Smooth muscle cell (in vitro differentiated cells): ENCODE results near the gene OPN4. TPM values are rescaled to one million over a fixed set of nuclear protein-coding genes. Genes with fewer than 3 reads are reported as not detected.

Experiments used
- DNase-seq: peaks from one replicate; lab custom pipeline; 2025; ENCODE audit not compliant: unreplicated experiment; lab: John Stamatoyannopoulos, UW
- H2AFZ ChIP-seq: fragments of 200-600 bp; sonication (generic); 2 replicates; pipeline ENCODE4 v1.6.0; 2016; ENCODE audit warnings: antibody characterized with exemption, low read depth, mild to moderate bottlenecking
- H3F3A ChIP-seq: fragments of 200-600 bp; sonication (generic); 2 replicates; pipeline ENCODE4 v1.6.0; 2017; ENCODE audit warnings: antibody characterized with exemption, low read depth
- H3K27ac ChIP-seq: fragments of 200-600 bp; sonication (generic); 2 replicates; pipeline ENCODE4 v1.5.1; 2016; ENCODE audit warnings: low read depth, mild to moderate bottlenecking
- H3K27me3 ChIP-seq: fragments of 200-600 bp; sonication (generic); 2 replicates; pipeline ENCODE4 v1.6.1; 2016; ENCODE audit warnings: low read depth, mild to moderate bottlenecking
- H3K36me3 ChIP-seq: fragments of 200-600 bp; sonication (generic); 2 replicates; pipeline ENCODE4 v1.5.1; 2016; ENCODE audit warnings: low read depth
- H3K4me1 ChIP-seq: fragments of 200-600 bp; sonication (generic); 2 replicates; pipeline ENCODE4 v1.5.1; 2016; ENCODE audit warnings: low read depth
- H3K4me2 ChIP-seq: fragments of 200-600 bp; sonication (generic); 2 replicates; pipeline ENCODE4 v1.6.0; 2016; ENCODE audit warnings: mild to moderate bottlenecking
- H3K4me3 ChIP-seq: fragments of 200-600 bp; sonication (generic); 2 replicates; pipeline ENCODE4 v1.5.1; 2016; ENCODE audit warnings: mild to moderate bottlenecking
- H3K79me2 ChIP-seq: fragments of 200-600 bp; sonication (generic); 2 replicates; pipeline ENCODE4 v1.6.0; 2016; ENCODE audit warnings: low read depth, mild to moderate bottlenecking
- H3K9ac ChIP-seq: fragments of 200-600 bp; sonication (generic); 2 replicates; pipeline ENCODE4 v1.6.0; 2016; ENCODE audit warnings: low read depth
- H3K9me3 ChIP-seq: fragments of 200-600 bp; sonication (generic); replicated peaks from 2 replicates; pipeline ENCODE4 v1.5.1; 2016; ENCODE audit warnings: low read depth
- H4K20me1 ChIP-seq: fragments of 200-600 bp; sonication (generic); 2 replicates; pipeline ENCODE4 v1.6.0; 2016; ENCODE audit warnings: low read depth
- WGBS: methylation state at CpG from one replicate; pipeline ENCODE4 v1.1.7; 2016; ENCODE audit warnings: low lambda C conversion rate; 5-methylcytosine and 5-hydroxymethylcytosine counted together
- polyA plus RNA-seq: library from polyadenylated mRNA; unstranded; fragments of >200 nt; fragmentation: Nextera tagmentation; extraction: Ambion mirVana; gene quantifications from 2 replicates; pipeline ENCODE4 v1.2.1, GENCODE V29; 2016
- total RNA-seq: library from RNA; depleted of rRNA; stranded (reverse); fragments of >200 nt; gene quantifications from 2 replicates; pipeline ENCODE4 v1.2.3, GENCODE V29; 2014
- TF ChIP-seq, protein P1 (sequence below): fragments of 200-600 bp; sonication (generic); IDR thresholded peaks from 2 replicates; pipeline ENCODE4 v1.5.1; 2017; ENCODE audit warnings: borderline replicate concordance, mild to moderate bottlenecking, antibody characterized with exemption; ENCODE audit not compliant: insufficient read depth, poor library complexity, severe bottlenecking

The OPN4 gene
- total and polyA plus RNA-seq, 2 experiments from 2014 or later = not detected

DNA sequence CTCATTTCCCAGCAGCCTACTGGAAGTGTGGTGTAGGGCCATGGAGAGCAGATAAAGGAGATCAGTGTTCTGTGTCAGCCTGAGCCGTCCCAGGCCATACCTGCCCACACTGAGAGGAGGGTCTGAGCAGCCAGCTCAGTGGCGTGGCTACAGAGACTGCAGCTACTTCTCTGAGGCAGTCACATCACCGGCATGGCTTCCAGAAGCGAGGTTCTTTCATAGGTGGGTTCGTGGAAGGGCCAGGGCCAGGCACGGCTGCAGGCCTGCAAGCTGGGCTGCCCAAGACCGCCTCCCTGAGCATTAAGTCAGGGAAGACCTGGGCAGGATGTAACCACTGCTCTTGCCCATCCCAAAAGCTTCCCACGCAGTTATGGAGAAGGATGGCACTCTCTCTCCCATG, 48.8 kb downstream of the OPN4 start:
- no peak overlapping the region for H3K9ac ChIP-seq
- H3F3A ChIP-seq = no peaks in the 10 kb centered on the region
- H3K9me3 ChIP-seq = no peaks in the 10 kb centered on the region
- WGBS = 92% methylated on average over 8 of the region's 8 CpGs
- no peaks in the 10 kb centered on the region for H4K20me1 ChIP-seq
- no peaks in the 10 kb centered on the region for H3K4me1 ChIP-seq
- no peak overlapping the region for H3K4me2 ChIP-seq
- no peaks in the 10 kb centered on the region for H3K36me3 ChIP-seq
- no peaks in the 10 kb centered on the region for H3K79me2 ChIP-seq
- no peak overlapping the region for H3K27ac ChIP-seq
- H2AFZ ChIP-seq = no peak overlapping the region
- no peak overlapping the region for H3K4me3 ChIP-seq
- DNase-seq = no peak
- TF ChIP-seq, protein P1, sequence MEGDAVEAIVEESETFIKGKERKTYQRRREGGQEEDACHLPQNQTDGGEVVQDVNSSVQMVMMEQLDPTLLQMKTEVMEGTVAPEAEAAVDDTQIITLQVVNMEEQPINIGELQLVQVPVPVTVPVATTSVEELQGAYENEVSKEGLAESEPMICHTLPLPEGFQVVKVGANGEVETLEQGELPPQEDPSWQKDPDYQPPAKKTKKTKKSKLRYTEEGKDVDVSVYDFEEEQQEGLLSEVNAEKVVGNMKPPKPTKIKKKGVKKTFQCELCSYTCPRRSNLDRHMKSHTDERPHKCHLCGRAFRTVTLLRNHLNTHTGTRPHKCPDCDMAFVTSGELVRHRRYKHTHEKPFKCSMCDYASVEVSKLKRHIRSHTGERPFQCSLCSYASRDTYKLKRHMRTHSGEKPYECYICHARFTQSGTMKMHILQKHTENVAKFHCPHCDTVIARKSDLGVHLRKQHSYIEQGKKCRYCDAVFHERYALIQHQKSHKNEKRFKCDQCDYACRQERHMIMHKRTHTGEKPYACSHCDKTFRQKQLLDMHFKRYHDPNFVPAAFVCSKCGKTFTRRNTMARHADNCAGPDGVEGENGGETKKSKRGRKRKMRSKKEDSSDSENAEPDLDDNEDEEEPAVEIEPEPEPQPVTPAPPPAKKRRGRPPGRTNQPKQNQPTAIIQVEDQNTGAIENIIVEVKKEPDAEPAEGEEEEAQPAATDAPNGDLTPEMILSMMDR = no peak
- H3K27me3 ChIP-seq = no peaks in the 10 kb centered on the region

DNA sequence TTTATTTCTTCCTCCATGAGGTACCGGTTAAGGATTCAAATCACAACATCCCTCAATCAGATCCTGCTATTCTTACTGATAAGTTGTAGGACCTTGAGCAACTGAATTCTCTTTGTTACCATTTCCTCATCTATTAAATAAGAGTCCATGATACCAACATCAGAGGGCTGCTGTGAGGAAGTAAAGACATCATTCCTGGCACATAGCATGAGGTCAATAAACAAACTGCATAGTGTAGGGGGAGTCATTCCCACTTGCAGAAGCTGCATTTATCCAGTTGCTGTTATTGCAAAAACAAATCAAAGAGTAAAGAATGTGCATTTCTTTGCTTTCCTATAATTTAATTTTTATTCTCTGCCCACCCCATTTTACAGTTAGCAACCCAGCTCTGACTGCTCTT, 50.8 kb downstream of the OPN4 start:
- DNase-seq = no peak
- Histone ChIP-seq H3K27ac (no peak overlapping the region), H2AFZ (no peak overlapping the region), H3K79me2 (no peaks in the 10 kb centered on the region), H3K9me3 (no peaks in the 10 kb centered on the region), H3K27me3 (no peaks in the 10 kb centered on the region), H3F3A (no peaks in the 10 kb centered on the region), H3K4me2 (no peak overlapping the region), H3K4me3 (no peak overlapping the region), H3K9ac (no peak overlapping the region), H4K20me1 (no peaks in the 10 kb centered on the region), H3K4me1 (no peaks in the 10 kb centered on the region), H3K36me3 (no peaks in the 10 kb centered on the region)
- 89% methylated on average over 1 of the region's 1 CpG for WGBS
- TF ChIP-seq, protein P1 = no peak

- Histone ChIP-seq H3K9me3 (no peaks in the 10 kb centered on the region), H3K9ac (no peak overlapping the region), H3K27ac (no peak overlapping the region), H3K27me3 (no peaks in the 10 kb centered on the region), H3F3A (no peaks in the 10 kb centered on the region), H3K4me3 (no peak overlapping the region), H3K4me1 (no peaks in the 10 kb centered on the region), H3K79me2 (no peaks in the 10 kb centered on the region), H4K20me1 (no peaks in the 10 kb centered on the region), H3K4me2 (no peak overlapping the region), H3K36me3 (no peaks in the 10 kb centered on the region), H2AFZ (no peak overlapping the region)
- 89% methylated on average over 2 of the region's 2 CpGs for WGBS
- DNase-seq = no peak
- TF ChIP-seq, protein P1 = no peak
These were observed 51.6 kb downstream of the OPN4 start for GRCh38 chr10:86705905-86706304.

DNA sequence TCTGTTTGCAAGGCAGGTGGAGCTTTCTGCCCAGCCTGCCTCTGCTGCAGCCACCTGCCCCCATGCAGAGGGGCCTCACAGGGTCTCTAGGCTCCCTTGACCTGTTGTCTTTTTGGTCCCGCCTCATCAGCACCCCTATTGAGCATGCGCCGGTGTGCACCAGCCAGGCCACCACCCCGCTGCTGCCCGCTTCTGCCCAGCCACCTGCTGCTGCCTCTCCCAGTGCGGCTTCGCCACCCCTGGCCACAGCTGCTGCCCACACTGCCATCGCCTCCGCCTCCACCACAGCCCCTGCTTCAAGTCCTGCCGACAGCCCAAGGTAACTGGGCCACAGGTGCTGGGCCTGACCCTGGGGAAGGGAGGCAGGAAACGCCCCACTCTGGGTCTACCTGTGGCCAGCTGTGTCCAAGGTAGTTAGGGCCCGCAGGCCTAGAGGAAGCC, 52.1 kb downstream of the OPN4 start:
- no peaks in the 10 kb centered on the region for H3K4me1 ChIP-seq
- H3K79me2 ChIP-seq = no peaks in the 10 kb centered on the region
- no peaks in the 10 kb centered on the region for H4K20me1 ChIP-seq
- H3K4me3 ChIP-seq = no peak overlapping the region
- no peaks in the 10 kb centered on the region for H3F3A ChIP-seq
- H3K4me2 ChIP-seq = no peak overlapping the region
- no peaks in the 10 kb centered on the region for H3K9me3 ChIP-seq
- H3K9ac ChIP-seq = no peak overlapping the region
- no peaks in the 10 kb centered on the region for H3K27me3 ChIP-seq
- no peak overlapping the region for H2AFZ ChIP-seq
- no peak for DNase-seq
- TF ChIP-seq, protein P1 = no peak
- 95% methylated on average over 12 of the region's 12 CpGs for WGBS
- no peak overlapping the region for H3K27ac ChIP-seq
- H3K36me3 ChIP-seq = no peaks in the 10 kb centered on the region
